ENCODE data around the gene IQCE.

GRCh38 chr7:2597273-2597640 is 38.5 kb downstream of the IQCE start:
- TF ChIP-seq CTCF (IDR thresholded peaks at IDR 0.05) = no peak
- no peak for TF ChIP-seq POLR2AphosphoS5 (IDR thresholded peaks at IDR 0.05)
- no peak for TF ChIP-seq POLR2A (IDR thresholded peaks at IDR 0.05)
- no peak for TF ChIP-seq EP300 (IDR thresholded peaks at IDR 0.05)

All from gastroesophageal sphincter (tissue), 3 donors.